Measurements from ENCODE around the gene PDZD8. TPM values are rescaled to one million over a fixed set of nuclear protein-coding genes. Genes with fewer than 3 reads are reported as not detected.

The PDZD8 gene
- total and polyA plus RNA-seq, 4 experiments from 2014 or later = 3.6 to 15.0 (median 11.4) TPM

GRCh38 chr10:117334066-117334465 lies 41.2 kb downstream of the PDZD8 start:
- Mint-ChIP-seq H3K4me3 (no peak overlapping the region), H3K9me3 (peaks cover 0 to 19% (median 10%) of the 10 kb centered on the region in 8 donors), H3K27me3 (no peaks in the 10 kb centered on the region), H3K27ac (no peak overlapping the region), H3K36me3 (peaks cover 37 to 60% of the 10 kb centered on the region in 2 donors), H3K4me1 (peaks cover 0 to 14% (median 12%) of the 10 kb centered on the region in 4 donors)
- Histone ChIP-seq H3K27me3 (ENCODE audit: insufficient read depth, low read length) (no peaks in the 10 kb centered on the region), H3K9me3 (ENCODE audit: control insufficient read depth in 1 of 2, low read length in 2 of 2) (no peaks in the 10 kb centered on the region), H3K27ac (ENCODE audit: low read depth, low read length) (no peak overlapping the region), H3K4me3 (ENCODE audit: low read length in 2 of 2) (no peak overlapping the region), H3K36me3 (ENCODE audit: insufficient read depth, low read length) (no peaks in the 10 kb centered on the region), H3K4me1 (ENCODE audit: insufficient read depth, low read length) (no peaks in the 10 kb centered on the region)
- intact Hi-C loops (cut with micrococcal nuclease) = no loop called here
- CTCF ChIA-PET (ENCODE audit: partially characterized antibody) = interaction anchor here (1.2 to 2.3 kb wide), 2 partner anchors 15 to 117 kb away, joined by 3 to 6 read pairs; no protein-coding TSS in a partner anchor
- POLR2A ChIA-PET (ENCODE audit: partially characterized antibody) = no interaction called here
- DNase-seq = no peak

GRCh38 chr10:117327262-117327661 lies 48.0 kb downstream of the PDZD8 start:
- H3K27me3 Mint-ChIP-seq = no peaks in the 10 kb centered on the region
- peaks cover 13 to 41% of the 10 kb centered on the region in 2 donors for H3K36me3 Mint-ChIP-seq
- ChIA-PET CTCF (ENCODE audit: partially characterized antibody) (interaction anchor here (2.1 kb wide), 1 partner anchor 110 kb away, joined by 6 read pairs; no protein-coding TSS in a partner anchor), POLR2A (ENCODE audit: partially characterized antibody) (no interaction called here)
- no peaks in the 10 kb centered on the region for H3K36me3 ChIP-seq (ENCODE audit: insufficient read depth, low read length)
- H3K27me3 ChIP-seq (ENCODE audit: insufficient read depth, low read length) = no peaks in the 10 kb centered on the region
- H3K4me1 Mint-ChIP-seq = peaks cover 13 to 23% (median 18%) of the 10 kb centered on the region in 4 donors
- H3K9me3 Mint-ChIP-seq = no peaks in the 10 kb centered on the region
- intact Hi-C loops (cut with micrococcal nuclease) = no loop called here
- H3K27ac ChIP-seq (ENCODE audit: low read depth, low read length) = no peak overlapping the region
- no peaks in the 10 kb centered on the region for H3K4me1 ChIP-seq (ENCODE audit: insufficient read depth, low read length)
- no peak for DNase-seq
- no peak overlapping the region for H3K27ac Mint-ChIP-seq
- no peak overlapping the region for H3K4me3 Mint-ChIP-seq
- no peak overlapping the region for H3K4me3 ChIP-seq (ENCODE audit: low read length in 2 of 2)
- no peaks in the 10 kb centered on the region for H3K9me3 ChIP-seq (ENCODE audit: control insufficient read depth in 1 of 2, low read length in 2 of 2)

GRCh38 chr10:117324367-117324766 lies 50.9 kb downstream of the PDZD8 start:
- peaks cover 2 to 22% (median 11%) of the 10 kb centered on the region in 4 donors for H3K4me1 Mint-ChIP-seq
- H3K9me3 ChIP-seq (ENCODE audit: control insufficient read depth in 1 of 2, low read length in 2 of 2) = no peaks in the 10 kb centered on the region
- H3K4me1 ChIP-seq (ENCODE audit: insufficient read depth, low read length) = no peaks in the 10 kb centered on the region
- H3K4me3 Mint-ChIP-seq = no peak overlapping the region
- no peak overlapping the region for H3K4me3 ChIP-seq (ENCODE audit: low read length in 2 of 2)
- ChIA-PET CTCF (ENCODE audit: partially characterized antibody) (interaction anchor here (3.7 kb wide), 1 partner anchor 108 kb away, joined by 21 read pairs; no protein-coding TSS in a partner anchor), POLR2A (ENCODE audit: partially characterized antibody) (no interaction called here)
- no peak overlapping the region for H3K27ac ChIP-seq (ENCODE audit: low read depth, low read length)
- no peaks in the 10 kb centered on the region for H3K27me3 Mint-ChIP-seq
- intact Hi-C loops (cut with micrococcal nuclease) = no loop called here
- peaks cover 8 to 22% of the 10 kb centered on the region in 2 donors for H3K36me3 Mint-ChIP-seq
- H3K27ac Mint-ChIP-seq = no peak overlapping the region
- DNase-seq = no peak
- H3K9me3 Mint-ChIP-seq = no peaks in the 10 kb centered on the region
- no peaks in the 10 kb centered on the region for H3K36me3 ChIP-seq (ENCODE audit: insufficient read depth, low read length)
- no peaks in the 10 kb centered on the region for H3K27me3 ChIP-seq (ENCODE audit: insufficient read depth, low read length)

- Mint-ChIP-seq H3K36me3 (peaks cover 14 to 24% of the 10 kb centered on the region in 2 donors), H3K9me3 (no peaks in the 10 kb centered on the region), H3K4me1 (peaks cover 0 to 20% (median 9%) of the 10 kb centered on the region in 4 donors), H3K27ac (peak overlapping the region in 1 of 7 donors; percentile 24), H3K4me3 (no peak overlapping the region), H3K27me3 (no peaks in the 10 kb centered on the region)
- Histone ChIP-seq H3K4me1 (ENCODE audit: insufficient read depth, low read length) (no peaks in the 10 kb centered on the region), H3K36me3 (ENCODE audit: insufficient read depth, low read length) (no peaks in the 10 kb centered on the region), H3K4me3 (ENCODE audit: low read length in 2 of 2) (no peak overlapping the region), H3K9me3 (ENCODE audit: control insufficient read depth in 1 of 2, low read length in 2 of 2) (no peaks in the 10 kb centered on the region), H3K27me3 (ENCODE audit: insufficient read depth, low read length) (no peaks in the 10 kb centered on the region), H3K27ac (ENCODE audit: low read depth, low read length) (no peak overlapping the region)
- ChIA-PET CTCF (ENCODE audit: partially characterized antibody) (interaction anchor here (3.7 kb wide), 1 partner anchor 106 kb away, joined by 21 read pairs; no protein-coding TSS in a partner anchor), POLR2A (ENCODE audit: partially characterized antibody) (no interaction called here)
- intact Hi-C loops (cut with micrococcal nuclease) = no loop called here
- DNase-seq = no peak
Measured at GRCh38 chr10:117322260-117322659, 53.0 kb downstream of the PDZD8 start.

GRCh38 chr10:117320050-117320665 lies 55.1 kb downstream of the PDZD8 start:
- no peaks in the 10 kb centered on the region for H3K27me3 Mint-ChIP-seq
- no peak overlapping the region for H3K4me3 Mint-ChIP-seq
- H3K9me3 ChIP-seq (ENCODE audit: control insufficient read depth in 1 of 2, low read length in 2 of 2) = no peaks in the 10 kb centered on the region
- H3K4me1 ChIP-seq (ENCODE audit: insufficient read depth, low read length) = no peaks in the 10 kb centered on the region
- no peaks in the 10 kb centered on the region for H3K9me3 Mint-ChIP-seq
- H3K36me3 Mint-ChIP-seq = peaks cover 11 to 16% of the 10 kb centered on the region in 2 donors
- ChIA-PET CTCF (ENCODE audit: partially characterized antibody) (interaction anchor here (1.1 to 4.3 kb wide), 5 partner anchors 11 to 103 kb away, joined by 3 to 70 read pairs (median 4); no protein-coding TSS in a partner anchor), POLR2A (ENCODE audit: partially characterized antibody) (no interaction called here)
- H3K36me3 ChIP-seq (ENCODE audit: insufficient read depth, low read length) = no peaks in the 10 kb centered on the region
- no peak overlapping the region for H3K4me3 ChIP-seq (ENCODE audit: low read length in 2 of 2)
- peak in 2 of 5 donors; percentile 1 to 15 for DNase-seq
- no peak overlapping the region for H3K27ac ChIP-seq (ENCODE audit: low read depth, low read length)
- no peak overlapping the region for H3K27ac Mint-ChIP-seq
- peaks cover 0 to 10% (median 7%) of the 10 kb centered on the region in 4 donors for H3K4me1 Mint-ChIP-seq
- intact Hi-C loops (cut with micrococcal nuclease) = loop anchor here (1.0 kb wide), 1 partner anchor 103 kb away; no protein-coding TSS in a partner anchor
- no peaks in the 10 kb centered on the region for H3K27me3 ChIP-seq (ENCODE audit: insufficient read depth, low read length)

GRCh38 chr10:117318909-117319308 lies 56.3 kb downstream of the PDZD8 start:
- Histone ChIP-seq H3K36me3 (ENCODE audit: insufficient read depth, low read length) (no peaks in the 10 kb centered on the region), H3K27ac (ENCODE audit: low read depth, low read length) (no peak overlapping the region), H3K4me3 (ENCODE audit: low read length in 2 of 2) (no peak overlapping the region), H3K27me3 (ENCODE audit: insufficient read depth, low read length) (no peaks in the 10 kb centered on the region), H3K4me1 (ENCODE audit: insufficient read depth, low read length) (no peaks in the 10 kb centered on the region), H3K9me3 (ENCODE audit: control insufficient read depth in 1 of 2, low read length in 2 of 2) (no peaks in the 10 kb centered on the region)
- Mint-ChIP-seq H3K36me3 (peaks cover 17 to 29% of the 10 kb centered on the region in 2 donors), H3K9me3 (peaks cover 0 to 2% (median 0%) of the 10 kb centered on the region in 8 donors), H3K4me1 (peaks cover 0 to 10% (median 5%) of the 10 kb centered on the region in 4 donors), H3K27ac (no peak overlapping the region), H3K27me3 (no peaks in the 10 kb centered on the region), H3K4me3 (no peak overlapping the region)
- ChIA-PET POLR2A (ENCODE audit: partially characterized antibody) (interaction anchor here (1.0 kb wide), 1 partner anchor 102 kb away, joined by 4 read pairs; no protein-coding TSS in a partner anchor), CTCF (ENCODE audit: partially characterized antibody) (interaction anchor here (0.8 to 4.3 kb wide), 5 partner anchors 10 to 102 kb away, joined by 3 to 70 read pairs (median 3); no protein-coding TSS in a partner anchor)
- intact Hi-C loops (cut with micrococcal nuclease) = no loop called here
- DNase-seq = no peak

GRCh38 chr10:117316701-117317100 lies 58.5 kb downstream of the PDZD8 start:
- no peak for DNase-seq
- no peaks in the 10 kb centered on the region for H3K27me3 Mint-ChIP-seq
- H3K4me3 Mint-ChIP-seq = no peak overlapping the region
- Histone ChIP-seq H3K4me3 (ENCODE audit: low read length in 2 of 2) (no peak overlapping the region), H3K36me3 (ENCODE audit: insufficient read depth, low read length) (no peaks in the 10 kb centered on the region), H3K27ac (ENCODE audit: low read depth, low read length) (no peak overlapping the region), H3K4me1 (ENCODE audit: insufficient read depth, low read length) (no peaks in the 10 kb centered on the region), H3K9me3 (ENCODE audit: control insufficient read depth in 1 of 2, low read length in 2 of 2) (no peaks in the 10 kb centered on the region), H3K27me3 (ENCODE audit: insufficient read depth, low read length) (no peaks in the 10 kb centered on the region)
- H3K36me3 Mint-ChIP-seq = peaks cover 33 to 49% of the 10 kb centered on the region in 2 donors
- ChIA-PET POLR2A (ENCODE audit: partially characterized antibody) (no interaction called here), CTCF (ENCODE audit: partially characterized antibody) (interaction anchor here (1.4 to 1.7 kb wide), 2 partner anchors 44 to 100 kb away, joined by 3 to 7 read pairs; no protein-coding TSS in a partner anchor)
- peaks cover 0 to 2% (median 0%) of the 10 kb centered on the region in 8 donors for H3K9me3 Mint-ChIP-seq
- intact Hi-C loops (cut with micrococcal nuclease) = no loop called here
- H3K27ac Mint-ChIP-seq = no peak overlapping the region
- H3K4me1 Mint-ChIP-seq = peaks cover 3 to 15% (median 6%) of the 10 kb centered on the region in 4 donors

Data from CD4-positive, alpha-beta memory T cell (primary cell).